Esophagus squamous epithelium (tissue), 4 donors: ENCODE measurements around the gene SPAG8.

ENCODE experiments used
- POLR2A ChIP-seq, 4 donors: fragments of 450-650 bp; IDR thresholded peaks; one replicate each; pipeline ENCODE4 v1.6.1; 2017; ENCODE audit warnings: antibody characterized with exemption in 4 of 4, mild to moderate bottlenecking in 4 of 4, moderate library complexity in 3 of 4
- TF ChIP-seq, protein P1 (sequence below), 6 experiments: fragments of 450-650 bp in 4 of 6; fragments of 200-600 bp in 2 of 6; sonication (generic) in 2 of 6; IDR thresholded peaks; one replicate each; pipeline ENCODE4 v1.5.1; 2016 to 2019; ENCODE audit warnings: antibody characterized with exemption in 6 of 6, mild to moderate bottlenecking in 4 of 6, moderate library complexity in 4 of 6

DNA sequence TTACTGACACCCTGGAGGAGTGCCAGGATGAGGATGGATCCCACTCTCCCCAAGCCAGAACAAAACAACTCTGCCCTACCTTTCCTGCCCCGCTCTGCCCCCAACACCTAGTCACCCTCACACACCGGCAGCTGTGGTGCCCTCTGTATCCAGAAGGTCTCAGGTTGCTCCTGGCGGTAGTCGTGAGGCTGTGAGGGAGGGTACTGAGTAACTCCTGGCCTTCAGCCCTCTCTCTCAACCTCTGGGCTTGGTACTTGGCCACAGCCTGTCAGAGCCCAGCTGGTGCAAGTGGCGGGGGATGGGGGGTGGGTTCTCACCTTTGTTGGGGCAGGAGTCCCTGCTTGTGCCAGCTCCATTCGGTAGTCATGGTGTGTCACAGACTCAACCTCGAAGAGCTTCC lies 1.9 kb downstream of the SPAG8 start:
- TF ChIP-seq, protein P1, sequence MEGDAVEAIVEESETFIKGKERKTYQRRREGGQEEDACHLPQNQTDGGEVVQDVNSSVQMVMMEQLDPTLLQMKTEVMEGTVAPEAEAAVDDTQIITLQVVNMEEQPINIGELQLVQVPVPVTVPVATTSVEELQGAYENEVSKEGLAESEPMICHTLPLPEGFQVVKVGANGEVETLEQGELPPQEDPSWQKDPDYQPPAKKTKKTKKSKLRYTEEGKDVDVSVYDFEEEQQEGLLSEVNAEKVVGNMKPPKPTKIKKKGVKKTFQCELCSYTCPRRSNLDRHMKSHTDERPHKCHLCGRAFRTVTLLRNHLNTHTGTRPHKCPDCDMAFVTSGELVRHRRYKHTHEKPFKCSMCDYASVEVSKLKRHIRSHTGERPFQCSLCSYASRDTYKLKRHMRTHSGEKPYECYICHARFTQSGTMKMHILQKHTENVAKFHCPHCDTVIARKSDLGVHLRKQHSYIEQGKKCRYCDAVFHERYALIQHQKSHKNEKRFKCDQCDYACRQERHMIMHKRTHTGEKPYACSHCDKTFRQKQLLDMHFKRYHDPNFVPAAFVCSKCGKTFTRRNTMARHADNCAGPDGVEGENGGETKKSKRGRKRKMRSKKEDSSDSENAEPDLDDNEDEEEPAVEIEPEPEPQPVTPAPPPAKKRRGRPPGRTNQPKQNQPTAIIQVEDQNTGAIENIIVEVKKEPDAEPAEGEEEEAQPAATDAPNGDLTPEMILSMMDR (IDR thresholded peaks at IDR 0.05): no peak
- TF ChIP-seq POLR2A (IDR thresholded peaks at IDR 0.05): no peak
